Skeletal muscle satellite cell (primary cell): ENCODE results near the gene DUSP22.

ENCODE experiments used
- H3K27me3 ChIP-seq: 2 replicates; pipeline ENCODE4 v1.7.0; 2013; ENCODE audit warnings: low read length; ENCODE audit not compliant: control insufficient read depth, insufficient read depth
- H3K36me3 ChIP-seq: 2 replicates; pipeline ENCODE4 v1.7.0; 2013; ENCODE audit warnings: mild to moderate bottlenecking, control low read depth, low read length; ENCODE audit not compliant: insufficient read depth
- H3K4me1 ChIP-seq: 2 replicates; pipeline ENCODE4 v1.7.0; 2013; ENCODE audit warnings: low read length; ENCODE audit not compliant: control insufficient read depth, insufficient read depth
- H3K4me2 ChIP-seq: 2 replicates; pipeline ENCODE4 v1.7.0; 2013; ENCODE audit warnings: mild to moderate bottlenecking, low read length
- H3K4me3 ChIP-seq: 2 replicates; pipeline ENCODE4 v1.7.0; 2013; ENCODE audit warnings: low read length
- H3K9ac ChIP-seq: 2 replicates; pipeline ENCODE4 v1.7.0; 2013; ENCODE audit warnings: mild to moderate bottlenecking, low read depth, low read length, moderate library complexity
- H3K9me3 ChIP-seq: replicated peaks from 2 replicates; pipeline ENCODE4 v1.7.0; 2013; ENCODE audit warnings: mild to moderate bottlenecking, control low read depth, low read length

DUSP22 gene

DNA sequence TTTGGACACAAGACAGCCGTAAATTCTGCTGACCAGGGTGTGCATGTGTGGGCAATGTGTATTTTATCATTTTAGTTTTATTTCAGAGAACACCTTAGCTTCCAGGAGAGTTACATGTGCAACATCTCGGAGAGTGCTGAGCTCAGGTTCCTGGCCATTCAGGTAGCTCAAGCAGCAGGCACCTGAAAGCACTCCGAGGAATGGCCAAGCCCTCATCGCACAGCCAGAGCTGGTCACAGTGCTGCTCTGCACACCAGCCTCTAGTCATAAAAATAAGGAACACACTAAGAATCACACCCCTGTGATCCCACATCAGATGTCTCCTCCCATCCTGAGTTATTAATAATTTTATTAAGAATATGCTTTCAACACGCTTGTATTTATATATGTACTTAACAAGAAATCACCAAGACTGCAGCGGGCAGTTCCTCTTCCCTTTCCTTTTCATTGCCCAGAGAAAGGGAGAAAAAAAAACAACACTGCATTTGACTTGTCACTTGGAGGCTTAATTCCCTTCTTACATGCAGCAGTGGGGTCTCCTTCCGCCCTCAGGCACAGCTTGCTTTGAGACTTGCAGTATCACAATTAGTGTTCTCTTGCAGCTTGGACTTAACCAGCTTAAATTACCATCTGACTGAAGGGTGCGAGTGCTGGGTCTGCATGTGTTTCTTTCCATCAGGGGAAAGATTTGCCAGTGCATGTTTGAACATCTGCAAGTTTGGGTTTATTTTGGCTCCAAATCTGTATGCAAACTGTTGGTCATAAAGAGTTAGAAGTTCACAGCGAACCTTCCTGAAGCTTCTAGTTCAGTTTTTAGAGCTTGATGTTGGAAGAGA is 63.3 kb downstream of the DUSP22 start:
- no peak overlapping the region for H3K9ac ChIP-seq
- H3K36me3 ChIP-seq = no peaks in the 10 kb centered on the region
- no peaks in the 10 kb centered on the region for H3K27me3 ChIP-seq
- no peak overlapping the region for H3K4me2 ChIP-seq
- H3K4me3 ChIP-seq = no peak overlapping the region
- H3K9me3 ChIP-seq = no peaks in the 10 kb centered on the region
- no peaks in the 10 kb centered on the region for H3K4me1 ChIP-seq

DNA sequence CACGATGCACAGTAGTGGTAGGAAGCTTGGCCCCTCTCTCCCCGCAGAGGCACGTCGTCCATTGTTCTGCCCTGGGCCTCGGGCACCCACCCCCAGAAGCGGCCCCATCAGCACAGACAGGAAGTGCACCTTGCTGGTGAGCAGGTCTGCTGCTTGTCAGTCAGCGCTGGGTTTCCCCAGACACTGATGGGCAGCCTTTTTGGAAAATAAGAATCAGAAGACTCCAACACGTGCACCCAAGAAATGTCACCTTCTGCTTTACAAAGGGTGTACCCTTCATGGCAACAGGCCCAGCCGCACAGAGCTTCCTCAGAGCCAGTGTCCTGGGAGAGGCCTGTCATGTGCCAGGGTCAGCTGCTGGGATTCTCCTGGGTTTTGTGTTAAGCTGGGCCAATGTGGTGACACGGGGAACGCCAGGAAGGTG is 64.6 kb downstream of the DUSP22 start:
- no peak overlapping the region for H3K4me2 ChIP-seq
- no peak overlapping the region for H3K4me3 ChIP-seq
- no peak overlapping the region for H3K9ac ChIP-seq
- no peaks in the 10 kb centered on the region for H3K4me1 ChIP-seq
- no peaks in the 10 kb centered on the region for H3K9me3 ChIP-seq
- no peaks in the 10 kb centered on the region for H3K36me3 ChIP-seq
- no peaks in the 10 kb centered on the region for H3K27me3 ChIP-seq

DNA sequence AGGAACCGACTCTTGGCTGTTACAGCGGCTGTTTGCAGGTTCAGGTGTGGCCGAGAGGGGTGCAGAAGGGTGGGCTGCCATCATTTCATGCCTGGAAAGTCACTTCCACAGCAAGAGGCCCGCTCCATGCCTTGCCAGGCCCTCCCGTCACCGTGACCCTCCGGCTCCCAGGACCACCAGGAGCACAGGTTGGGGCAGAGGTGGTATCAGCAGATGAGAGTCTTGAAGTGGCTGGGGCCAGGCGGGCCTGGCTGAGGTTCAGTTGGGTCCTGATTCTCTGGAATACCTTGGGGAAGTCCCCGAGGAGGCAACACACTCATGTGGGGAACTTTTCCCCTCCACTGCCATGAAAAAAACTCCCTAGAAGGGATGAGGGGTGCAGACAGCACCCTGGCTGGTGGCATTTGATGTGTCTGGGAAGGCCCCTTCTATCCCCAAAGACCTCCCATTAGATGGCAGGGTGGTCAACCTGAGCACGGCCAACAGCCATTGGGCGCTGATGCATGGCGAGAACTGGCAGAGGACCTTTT is 65.0 kb downstream of the DUSP22 start:
- H3K27me3 ChIP-seq = no peaks in the 10 kb centered on the region
- H3K9me3 ChIP-seq = no peaks in the 10 kb centered on the region
- no peak overlapping the region for H3K4me3 ChIP-seq
- no peak overlapping the region for H3K9ac ChIP-seq
- no peaks in the 10 kb centered on the region for H3K4me1 ChIP-seq
- H3K4me2 ChIP-seq = no peak overlapping the region
- H3K36me3 ChIP-seq = no peaks in the 10 kb centered on the region

DNA sequence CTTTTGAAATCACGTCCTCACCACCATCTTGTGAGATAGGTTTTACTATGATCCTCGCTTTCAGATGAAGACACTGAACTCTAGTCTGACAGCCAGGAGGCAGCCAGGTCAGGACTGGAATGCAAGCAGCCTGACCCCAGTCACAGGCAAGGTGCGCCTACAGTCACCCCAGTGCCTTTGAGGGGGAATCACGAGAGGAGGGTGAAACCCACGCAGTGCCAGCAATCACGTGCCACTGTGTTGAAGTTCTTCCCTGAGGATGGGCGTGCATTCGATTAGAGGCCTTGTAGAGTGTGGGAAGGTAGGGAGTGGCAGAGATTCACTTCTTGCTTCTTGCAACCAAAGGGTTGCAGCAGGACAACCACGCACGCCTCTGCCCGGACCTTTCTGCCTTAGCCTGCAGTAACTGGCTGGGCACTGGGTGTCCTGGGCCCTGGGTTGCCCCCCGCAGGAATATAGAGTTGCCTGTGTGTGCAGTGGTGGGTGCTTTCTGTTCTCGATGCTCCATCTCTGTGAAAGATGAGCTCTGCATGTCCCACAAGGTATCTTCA is 65.6 kb downstream of the DUSP22 start:
- Histone ChIP-seq H3K9ac (no peak overlapping the region), H3K4me2 (no peak overlapping the region), H3K9me3 (no peaks in the 10 kb centered on the region)

DNA sequence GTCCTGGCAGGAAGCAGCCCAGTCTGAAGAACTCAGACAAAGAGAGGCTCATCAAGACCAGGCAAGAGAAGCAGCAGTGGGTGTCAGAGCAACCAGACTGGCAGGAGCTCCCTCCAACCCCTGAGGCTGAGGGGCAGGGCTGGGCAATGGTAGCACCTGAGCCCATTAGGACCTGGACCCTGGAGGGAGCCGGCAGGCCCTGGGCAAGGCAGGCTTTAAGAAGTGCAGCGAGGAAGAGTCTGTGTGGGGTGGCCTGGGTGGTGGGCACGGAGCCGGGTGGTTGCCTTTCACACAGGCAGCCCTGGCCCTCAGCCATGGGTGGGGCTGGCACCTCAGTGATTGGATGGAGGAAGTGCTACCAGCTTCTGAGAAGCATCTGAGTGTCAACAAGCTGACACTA is 66.1 kb downstream of the DUSP22 start:
- Histone ChIP-seq H3K9me3 (no peaks in the 10 kb centered on the region), H3K36me3 (no peaks in the 10 kb centered on the region), H3K4me3 (no peak overlapping the region), H3K4me2 (no peak overlapping the region), H3K9ac (no peak overlapping the region), H3K27me3 (no peaks in the 10 kb centered on the region), H3K4me1 (no peaks in the 10 kb centered on the region)

More for the DNA sequence above, 65.6 kb downstream of the DUSP22 start:
- Histone ChIP-seq H3K36me3 (no peaks in the 10 kb centered on the region), H3K27me3 (no peaks in the 10 kb centered on the region), H3K4me3 (no peak overlapping the region), H3K4me1 (no peaks in the 10 kb centered on the region)

DNA sequence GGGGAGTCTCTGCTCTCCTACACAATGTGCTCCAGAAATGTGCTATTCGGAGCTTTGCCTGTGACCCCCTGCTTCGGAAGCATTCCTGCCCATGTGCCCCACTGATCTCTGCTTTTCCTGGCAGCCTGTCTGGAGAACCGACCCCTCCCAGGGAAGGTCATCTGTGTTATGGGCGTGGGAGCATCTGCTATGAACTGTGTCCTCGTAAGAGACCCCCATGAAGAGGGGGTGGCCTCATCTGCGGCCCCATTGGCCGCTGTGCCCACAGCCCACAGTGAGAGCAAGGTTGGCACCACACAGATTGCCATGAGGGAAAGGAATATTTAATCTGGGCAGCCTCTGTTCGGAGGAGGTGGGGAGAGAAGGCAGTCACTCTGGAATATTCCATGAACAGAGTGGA is 66.6 kb downstream of the DUSP22 start:
- Histone ChIP-seq H3K36me3 (no peaks in the 10 kb centered on the region), H3K4me3 (no peak overlapping the region), H3K27me3 (no peaks in the 10 kb centered on the region), H3K4me2 (no peak overlapping the region), H3K9me3 (peaks cover 2% of the 10 kb centered on the region), H3K4me1 (no peaks in the 10 kb centered on the region), H3K9ac (no peak overlapping the region)

DNA sequence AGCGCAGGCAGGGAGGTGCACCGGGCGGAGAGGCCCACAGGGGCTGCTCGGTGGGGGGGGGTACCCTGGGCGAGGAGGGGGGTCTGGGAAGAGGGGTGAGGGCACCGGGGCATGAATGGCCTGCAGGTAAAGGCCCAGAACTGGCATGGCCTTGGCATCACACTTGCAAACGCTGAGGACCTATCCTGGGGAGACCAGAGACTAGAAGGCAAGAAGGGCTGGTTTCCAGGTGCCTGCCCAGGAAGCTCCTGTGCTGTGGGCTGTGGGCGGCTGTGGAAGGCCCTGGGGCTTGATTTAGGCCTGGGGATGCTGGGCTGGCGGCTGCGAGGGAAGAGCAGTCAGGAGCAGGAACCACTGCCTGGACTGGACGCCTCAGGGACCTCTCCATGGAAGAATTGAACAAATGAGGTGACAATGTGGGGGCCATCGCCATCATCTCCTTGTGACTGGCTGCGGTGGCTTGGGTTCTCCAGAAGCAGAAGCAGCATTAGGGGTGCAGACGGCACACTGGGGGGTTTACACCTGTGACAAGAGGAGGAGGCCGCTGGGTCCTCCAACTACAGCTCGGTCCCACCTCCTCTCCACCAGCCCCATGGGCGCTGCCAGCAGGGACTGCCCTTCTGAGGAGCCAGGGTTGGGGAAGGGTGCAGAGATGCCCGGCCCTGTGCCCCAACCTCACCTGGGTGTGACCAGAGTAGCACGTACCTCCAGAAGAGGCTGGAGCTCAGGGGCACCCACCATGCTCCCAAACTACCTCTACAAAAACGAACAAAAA is 67.2 kb downstream of the DUSP22 start:
- H3K4me2 ChIP-seq = no peak overlapping the region
- H3K4me1 ChIP-seq = no peaks in the 10 kb centered on the region
- no peaks in the 10 kb centered on the region for H3K27me3 ChIP-seq
- peaks cover 3% of the 10 kb centered on the region for H3K9me3 ChIP-seq
- H3K9ac ChIP-seq = no peak overlapping the region
- no peaks in the 10 kb centered on the region for H3K36me3 ChIP-seq
- no peak overlapping the region for H3K4me3 ChIP-seq

DNA sequence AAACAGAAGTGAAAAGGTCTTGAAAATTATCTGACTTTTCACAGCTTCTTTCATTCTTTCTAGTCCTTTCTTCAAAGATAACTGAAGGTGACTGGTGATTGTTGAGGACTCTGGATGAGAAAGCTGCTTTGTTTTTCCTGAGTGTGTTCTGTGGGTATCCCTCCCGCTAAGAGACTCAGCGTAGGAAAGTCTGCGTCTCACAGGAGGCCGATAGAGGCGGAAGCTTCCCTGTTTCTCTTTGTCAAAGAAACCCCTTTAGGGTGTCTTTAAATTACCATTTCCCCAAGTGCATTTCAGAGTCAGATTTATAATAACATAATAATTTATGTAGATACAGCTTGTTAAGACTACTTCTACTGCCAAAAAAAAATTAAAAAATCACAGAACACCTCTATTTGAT is 68.1 kb downstream of the DUSP22 start:
- H3K4me3 ChIP-seq = no peak overlapping the region
- no peaks in the 10 kb centered on the region for H3K27me3 ChIP-seq
- no peak overlapping the region for H3K4me2 ChIP-seq
- H3K9me3 ChIP-seq = peaks cover 3% of the 10 kb centered on the region
- no peak overlapping the region for H3K9ac ChIP-seq
- no peaks in the 10 kb centered on the region for H3K36me3 ChIP-seq
- no peaks in the 10 kb centered on the region for H3K4me1 ChIP-seq

DNA sequence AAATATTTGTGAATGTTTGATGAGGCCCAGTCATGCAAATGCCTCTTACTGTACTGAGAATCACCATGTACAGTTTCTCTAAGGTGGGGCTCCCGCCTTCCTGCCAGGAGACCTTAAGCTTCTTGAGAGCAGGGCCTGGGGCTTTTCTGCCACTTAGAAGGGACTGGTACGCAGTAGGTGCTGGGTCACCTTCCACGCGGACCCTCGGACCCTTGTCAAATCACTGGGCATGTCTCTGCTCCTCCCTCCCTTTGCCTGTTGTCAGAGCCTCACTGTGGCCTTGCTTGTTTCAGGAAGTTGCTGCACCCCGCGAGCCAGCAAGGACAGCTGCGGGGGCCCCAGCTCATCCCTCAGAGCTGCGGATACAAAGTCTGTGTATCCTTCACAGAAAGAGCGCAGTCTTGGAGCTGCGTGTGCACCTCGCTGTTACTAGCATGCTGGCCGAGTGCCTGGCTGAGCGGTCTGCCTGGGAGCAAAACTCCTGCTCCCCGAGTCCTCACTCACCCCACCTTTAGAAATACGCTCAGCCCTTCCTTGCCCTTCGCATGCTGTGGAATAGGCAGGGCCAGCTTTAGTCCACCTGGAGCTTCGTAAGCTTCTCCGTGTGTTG is 68.6 kb downstream of the DUSP22 start:
- Histone ChIP-seq H3K36me3 (no peaks in the 10 kb centered on the region), H3K4me2 (no peak overlapping the region), H3K27me3 (peaks cover under 1% of the 10 kb centered on the region), H3K9ac (no peak overlapping the region), H3K9me3 (peaks cover 3% of the 10 kb centered on the region), H3K4me1 (no peaks in the 10 kb centered on the region), H3K4me3 (no peak overlapping the region)

DNA sequence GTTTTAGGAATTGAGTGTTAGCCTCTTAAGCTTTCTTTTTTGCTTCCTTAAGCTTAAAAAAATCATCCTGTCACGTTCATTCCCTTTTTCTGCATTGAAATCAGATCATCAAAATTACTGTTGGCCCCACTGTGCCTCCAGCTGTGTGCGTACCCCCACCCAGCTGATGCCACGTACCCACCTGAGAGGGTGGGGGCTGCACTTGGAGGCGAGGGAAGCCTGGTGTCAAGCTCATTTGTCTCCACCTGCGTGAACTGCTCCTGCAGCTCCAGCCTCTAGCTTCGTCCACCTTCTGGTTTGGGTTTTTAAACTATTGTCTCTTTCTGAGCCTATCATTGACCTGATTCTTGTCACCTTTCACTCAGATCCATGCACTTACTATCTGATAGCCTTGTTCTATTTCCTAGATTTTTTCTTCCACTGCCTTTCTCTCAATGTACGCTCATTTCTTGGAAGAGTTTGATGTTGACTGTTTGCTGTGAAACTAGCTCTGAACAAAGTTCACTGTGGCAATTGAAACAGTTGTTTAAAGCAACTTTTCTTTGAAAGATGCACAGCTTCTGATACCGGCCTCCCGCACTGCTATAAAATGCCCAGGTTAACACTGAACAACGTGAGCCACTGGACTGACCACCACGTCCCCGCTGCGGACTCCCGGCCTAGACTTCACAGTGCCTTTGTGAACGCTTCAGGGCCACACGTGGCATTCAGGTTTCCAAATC is 69.3 kb downstream of the DUSP22 start:
- Histone ChIP-seq H3K9ac (no peak overlapping the region), H3K27me3 (peaks cover 7% of the 10 kb centered on the region), H3K9me3 (peaks cover 3% of the 10 kb centered on the region), H3K4me1 (no peaks in the 10 kb centered on the region), H3K36me3 (no peaks in the 10 kb centered on the region), H3K4me3 (no peak overlapping the region), H3K4me2 (no peak overlapping the region)
